Measurements from ENCODE around the gene CLIC6. TPM values are rescaled to one million over a fixed set of nuclear protein-coding genes. Genes with fewer than 3 reads are reported as not detected.

The CLIC6 gene
- polyA plus RNA-seq, 3 donors = not detected

DNA sequence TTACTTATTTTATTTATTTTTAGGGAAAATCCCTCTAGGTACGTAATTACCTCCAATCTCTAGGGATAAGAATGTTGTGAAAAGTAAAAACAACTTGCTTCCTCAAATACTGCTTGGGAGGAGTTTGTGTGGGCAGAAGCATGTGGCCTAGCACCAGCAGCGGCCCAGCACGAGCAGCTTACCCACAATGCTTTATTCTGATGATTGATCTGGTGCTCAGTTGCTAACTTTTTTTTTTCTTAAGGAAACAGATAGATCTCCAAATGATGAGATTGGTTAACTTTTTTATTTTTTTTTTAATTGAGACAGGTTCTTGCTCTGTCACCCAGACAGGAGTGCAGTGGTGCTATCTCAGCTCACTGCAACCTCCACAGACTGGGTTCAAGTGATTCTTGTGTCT, 4.2 kb downstream of the CLIC6 start:
- Histone ChIP-seq H3K9me3 (replicated peaks in 1 of 2; ENCODE audit: control insufficient read depth in 1 of 2, insufficient read depth in 1 of 2, low read length in 2 of 2) (peaks cover 2 to 31% of the 10 kb centered on the region in 2 donors), H3K36me3 (replicated peaks in 1 of 2; ENCODE audit: control insufficient read depth in 1 of 2, insufficient read depth in 2 of 2, low read length in 2 of 2) (no peaks in the 10 kb centered on the region), H2AFZ (ENCODE audit: insufficient read depth, low read depth, low read length, poor library complexity, severe bottlenecking) (no peak overlapping the region), H3K4me1 (ENCODE audit: control insufficient read depth in 1 of 2, insufficient read depth in 2 of 2, low read length in 2 of 2) (peaks cover 4 to 13% of the 10 kb centered on the region in 2 donors), H4K20me1 (ENCODE audit: insufficient read depth, low read length) (no peaks in the 10 kb centered on the region), H3K4me2 (replicated peaks; ENCODE audit: extremely low read depth, low read length, poor library complexity, severe bottlenecking) (no peak overlapping the region), H3K4me3 (replicated peaks in 1 of 3; ENCODE audit: low read depth in 2 of 3, low read length in 3 of 3) (no peak overlapping the region), H3K27me3 (ENCODE audit: control insufficient read depth in 2 of 2, insufficient read depth in 2 of 2, low read length in 2 of 2) (peaks cover 49 to 69% of the 10 kb centered on the region in 2 donors), H3K79me2 (ENCODE audit: insufficient read depth, low read length) (no peaks in the 10 kb centered on the region), H3K9ac (ENCODE audit: insufficient read depth, low read length, poor library complexity, severe bottlenecking) (no peak overlapping the region), H3K27ac (ENCODE audit: low read depth in 1 of 2, low read length in 2 of 2) (no peak overlapping the region)
- Mint-ChIP-seq H3K27ac (peak overlapping the region in 1 of 7 donors; percentile 60), H3K9me3 (peaks cover 0 to 24% (median 8%) of the 10 kb centered on the region in 7 donors), H3K36me3 (no peaks in the 10 kb centered on the region), H3K4me1 (peaks cover 9% of the 10 kb centered on the region), H3K4me3 (no peak overlapping the region), H3K27me3 (ENCODE audit: low read depth in 3 of 3) (peaks cover 57 to 79% (median 76%) of the 10 kb centered on the region in 3 donors)
- 0% methylated on average over 1 of the region's 3 CpGs for WGBS (ENCODE audit: insufficient coverage)
- intact Hi-C loops (cut with micrococcal nuclease) = no loop called here
- no peak for DNase-seq
- no peak for TF ChIP-seq CTCF (IDR thresholded peaks at IDR 0.05)

- Mint-ChIP-seq H3K9me3 (peaks cover 8 to 37% (median 14%) of the 10 kb centered on the region in 7 donors), H3K36me3 (no peaks in the 10 kb centered on the region), H3K4me1 (peaks cover 17% of the 10 kb centered on the region), H3K27me3 (ENCODE audit: low read depth in 3 of 3) (peaks cover 43 to 64% (median 64%) of the 10 kb centered on the region in 3 donors), H3K4me3 (no peak overlapping the region), H3K27ac (no peak overlapping the region)
- Histone ChIP-seq H4K20me1 (ENCODE audit: insufficient read depth, low read length) (no peaks in the 10 kb centered on the region), H2AFZ (ENCODE audit: insufficient read depth, low read depth, low read length, poor library complexity, severe bottlenecking) (no peak overlapping the region), H3K4me2 (replicated peaks; ENCODE audit: extremely low read depth, low read length, poor library complexity, severe bottlenecking) (no peak overlapping the region), H3K4me1 (ENCODE audit: control insufficient read depth in 1 of 2, insufficient read depth in 2 of 2, low read length in 2 of 2) (peaks cover 8 to 21% of the 10 kb centered on the region in 2 donors), H3K36me3 (replicated peaks in 1 of 2; ENCODE audit: control insufficient read depth in 1 of 2, insufficient read depth in 2 of 2, low read length in 2 of 2) (no peaks in the 10 kb centered on the region), H3K79me2 (ENCODE audit: insufficient read depth, low read length) (no peaks in the 10 kb centered on the region), H3K9ac (ENCODE audit: insufficient read depth, low read length, poor library complexity, severe bottlenecking) (no peak overlapping the region), H3K9me3 (replicated peaks in 1 of 2; ENCODE audit: control insufficient read depth in 1 of 2, insufficient read depth in 1 of 2, low read length in 2 of 2) (peaks cover 11 to 26% of the 10 kb centered on the region in 2 donors), H3K4me3 (replicated peaks in 1 of 3; ENCODE audit: low read depth in 2 of 3, low read length in 3 of 3) (no peak overlapping the region), H3K27ac (ENCODE audit: low read depth in 1 of 2, low read length in 2 of 2) (no peak overlapping the region), H3K27me3 (ENCODE audit: control insufficient read depth in 2 of 2, insufficient read depth in 2 of 2, low read length in 2 of 2) (peaks cover 41 to 56% of the 10 kb centered on the region in 2 donors)
- TF ChIP-seq CTCF (IDR thresholded peaks at IDR 0.05) = no peak
- no peak for DNase-seq
- intact Hi-C loops (cut with micrococcal nuclease) = no loop called here
Measured at GRCh38 chr21:34674468-34674867, 5.7 kb downstream of the CLIC6 start.
